ENCODE results near the gene NEK4. TPM values are rescaled to one million over a fixed set of nuclear protein-coding genes. Genes with fewer than 3 reads are reported as not detected.
A peak's percentile ranks its signal among the peaks of the same experiment; 100 is the strongest.

Gene NEK4
- total and polyA plus RNA-seq, 2 of the 13 experiments (the other 11 are each of a cell fraction or from before 2014, with no cell fraction given): 16.5 to 38.0 TPM

GRCh38 chr3:52705688-52706686, 64.8 kb downstream of the NEK4 start, which contains the start of the genes GLT8D1 and SPCS1 (continued):
- no peak for TF ChIP-seq ZNF318 (CRISPR knock-in tag; IDR thresholded peaks at IDR 0.05)
- TF ChIP-seq SMAD9 (CRISPR knock-in tag; IDR thresholded peaks at IDR 0.05): no peak
- TF ChIP-seq SNAPC5 (CRISPR knock-in tag; IDR thresholded peaks at IDR 0.05; ENCODE audit: borderline replicate concordance): 0 out of 2 replicates have a peak, but pooled peaks have one; percentile 18
- no peak for TF ChIP-seq ZNF576 (CRISPR knock-in tag; IDR thresholded peaks at IDR 0.05)
- peak; percentile 71; the same call in 1 of the 2 replicates for TF ChIP-seq MAF1 (CRISPR knock-in tag; IDR thresholded peaks at IDR 0.05; ENCODE audit: borderline replicate concordance)
- no peak for TF ChIP-seq ARNT (IDR thresholded peaks at IDR 0.05)
- no peak for TF ChIP-seq ARID3A (IDR thresholded peaks at IDR 0.05; ENCODE audit: low read depth, low read length)
- TF ChIP-seq RBFOX2 (IDR thresholded peaks at IDR 0.05; ENCODE audit: low read depth, low read length): peak; percentile 96
- peak; percentile 89; the same call in 1 of the 2 replicates for TF ChIP-seq ZNF747 (CRISPR knock-in tag; IDR thresholded peaks at IDR 0.05; ENCODE audit: borderline replicate concordance)
- peak; percentile 8; the same call in 1 of the 2 replicates for TF ChIP-seq KLF15 (CRISPR knock-in tag; IDR thresholded peaks at IDR 0.05; ENCODE audit: borderline replicate concordance)
- no peak for TF ChIP-seq LCORL (IDR thresholded peaks at IDR 0.05)
- TF ChIP-seq LCORL (CRISPR knock-in tag; IDR thresholded peaks at IDR 0.05): peak; percentile 49
- TF ChIP-seq ETV5 (CRISPR knock-in tag; IDR thresholded peaks at IDR 0.05; ENCODE audit: borderline replicate concordance): no peak; the same call in 1 of the 2 replicates
- no peak for TF ChIP-seq NFYB (CRISPR knock-in tag; IDR thresholded peaks at IDR 0.05)
- TF ChIP-seq ZNF225 (CRISPR knock-in tag; IDR thresholded peaks at IDR 0.05): peak; percentile 86
- TF ChIP-seq TP53 (CRISPR knock-in tag; conservative IDR thresholded peaks at IDR 0.05): peak; percentile 91; the same call in 1 of the 2 replicates
- TF ChIP-seq SIN3A (IDR thresholded peaks at IDR 0.05; ENCODE audit: borderline replicate concordance, low read depth, low read length): peak; percentile 92
- TF ChIP-seq ZFP82 (CRISPR knock-in tag; IDR thresholded peaks at IDR 0.05; ENCODE audit: borderline replicate concordance): peak; percentile 98
- peak; percentile 33 for TF ChIP-seq TMF1 (CRISPR knock-in tag; IDR thresholded peaks at IDR 0.05; ENCODE audit: low read depth)

Data from HepG2 (cell line).